ENCODE measurements around the gene SMARCD1. TPM values are rescaled to one million over a fixed set of nuclear protein-coding genes. Genes with fewer than 3 reads are reported as not detected.

SMARCD1 gene
- total RNA-seq, 1 experiment from 2014 or later, result 152 TPM

GRCh38 chr12:50052544-50052943 lies 32.6 kb upstream of the SMARCD1 start:
- Histone ChIP-seq H4K20me1 (ENCODE audit: control insufficient read depth, insufficient read depth, insufficient read length) (peaks cover 2% of the 10 kb centered on the region), H3K27me3 (ENCODE audit: insufficient read depth, low read length) (peaks cover 50% of the 10 kb centered on the region), H3K18ac (ENCODE audit: insufficient read length, low read depth, low read length) (no peak overlapping the region), H4K8ac (replicated peaks; ENCODE audit: insufficient read length, low read depth, low read length) (no peak overlapping the region), H3K4me2 (ENCODE audit: insufficient read depth, insufficient read length, low read length) (no peak overlapping the region), H3K4me1 (ENCODE audit: insufficient read depth, low read length) (no peaks in the 10 kb centered on the region; the same call in 1 of the 2 replicates), H3K79me2 (ENCODE audit: insufficient read depth, low read length) (no peaks in the 10 kb centered on the region), H2AFZ (ENCODE audit: low read length) (no peak overlapping the region), H3K9me3 (ENCODE audit: control insufficient read depth, low read depth, low read length) (no peaks in the 10 kb centered on the region), H2BK12ac (ENCODE audit: insufficient read length, low read depth, low read length) (no peak overlapping the region), H2BK20ac (ENCODE audit: low read depth, low read length, poor library complexity, severe bottlenecking) (no peak overlapping the region), H2BK5ac (ENCODE audit: insufficient read length, low read length) (no peak overlapping the region), H3K79me1 (ENCODE audit: insufficient read depth, low read depth, low read length, poor library complexity, severe bottlenecking) (no peaks in the 10 kb centered on the region), H3K9ac (ENCODE audit: extremely low read depth, insufficient read length, low read length) (no peak overlapping the region), H4K91ac (ENCODE audit: insufficient read length, low read depth, low read length) (no peak overlapping the region), H3K23me2 (ENCODE audit: insufficient read length, low read depth, low read length, poor library complexity, severe bottlenecking) (peaks cover 13% of the 10 kb centered on the region), H3T11ph (ENCODE audit: low read length) (no peak overlapping the region), H3K4ac (ENCODE audit: low read depth, low read length) (no peak overlapping the region), H3K56ac (ENCODE audit: insufficient read length, low read depth, low read length) (no peak overlapping the region), H2AK5ac (ENCODE audit: insufficient read length, low read length) (no peak overlapping the region), H4K5ac (ENCODE audit: insufficient read length, low read depth, low read length) (no peak overlapping the region), H2BK120ac (ENCODE audit: low read depth, low read length, poor library complexity, severe bottlenecking) (no peak overlapping the region), H3K23ac (ENCODE audit: insufficient read length, low read depth, low read length) (no peak overlapping the region), H3K27ac (ENCODE audit: insufficient read length, low read depth, low read length) (no peak overlapping the region), H3K14ac (ENCODE audit: insufficient read depth, low read length) (no peak overlapping the region), H2BK15ac (ENCODE audit: low read depth, low read length) (no peak overlapping the region)
- no peak for DNase-seq
- TF ChIP-seq, protein P1, sequence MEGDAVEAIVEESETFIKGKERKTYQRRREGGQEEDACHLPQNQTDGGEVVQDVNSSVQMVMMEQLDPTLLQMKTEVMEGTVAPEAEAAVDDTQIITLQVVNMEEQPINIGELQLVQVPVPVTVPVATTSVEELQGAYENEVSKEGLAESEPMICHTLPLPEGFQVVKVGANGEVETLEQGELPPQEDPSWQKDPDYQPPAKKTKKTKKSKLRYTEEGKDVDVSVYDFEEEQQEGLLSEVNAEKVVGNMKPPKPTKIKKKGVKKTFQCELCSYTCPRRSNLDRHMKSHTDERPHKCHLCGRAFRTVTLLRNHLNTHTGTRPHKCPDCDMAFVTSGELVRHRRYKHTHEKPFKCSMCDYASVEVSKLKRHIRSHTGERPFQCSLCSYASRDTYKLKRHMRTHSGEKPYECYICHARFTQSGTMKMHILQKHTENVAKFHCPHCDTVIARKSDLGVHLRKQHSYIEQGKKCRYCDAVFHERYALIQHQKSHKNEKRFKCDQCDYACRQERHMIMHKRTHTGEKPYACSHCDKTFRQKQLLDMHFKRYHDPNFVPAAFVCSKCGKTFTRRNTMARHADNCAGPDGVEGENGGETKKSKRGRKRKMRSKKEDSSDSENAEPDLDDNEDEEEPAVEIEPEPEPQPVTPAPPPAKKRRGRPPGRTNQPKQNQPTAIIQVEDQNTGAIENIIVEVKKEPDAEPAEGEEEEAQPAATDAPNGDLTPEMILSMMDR (conservative IDR thresholded peaks at IDR 0.05), result no peak
- Mint-ChIP-seq H3K9me3 (peaks cover 0 to 2% of the 10 kb centered on the region in 2 experiments; a peak in 1 of 5 replicates), H3K4me3 (0 out of 5 replicates have a peak overlapping the region, but pooled peaks of 1 of the 2 experiments have one; percentile 3), H3K4me1 (peaks cover 29 to 32% of the 10 kb centered on the region in 2 experiments), H3K27ac (no peak overlapping the region), H3K36me3 (ENCODE audit: insufficient read depth in 1 of 3, low read depth in 3 of 3) (no peaks in the 10 kb centered on the region; a peak in 1 of 7 replicates), H3K27me3 (ENCODE audit: low read depth) (peaks cover 94% of the 10 kb centered on the region)

All from H9 (cell line).